Endodermal cell (in vitro differentiated cells): ENCODE results near the gene CAPG. TPM values are rescaled to one million over a fixed set of nuclear protein-coding genes. Genes with fewer than 3 reads are reported as not detected.

Experiments used
- DNase-seq: peaks from one replicate; pipeline ENCODE4 v3.0.0-alpha.2; 2017
- H3K27ac ChIP-seq: 2 replicates; pipeline ENCODE4 v1.5.1; 2013; ENCODE audit warnings: mild to moderate bottlenecking, low read depth, low read length, moderate library complexity
- H3K27me3 ChIP-seq: 2 replicates; pipeline ENCODE4 v1.6.1; 2013; ENCODE audit warnings: mild to moderate bottlenecking, low read length, moderate library complexity; ENCODE audit not compliant: insufficient read depth, control insufficient read depth, poor library complexity, severe bottlenecking
- H3K36me3 ChIP-seq: 2 replicates; pipeline ENCODE4 v1.7.0; 2013; ENCODE audit warnings: mild to moderate bottlenecking, low read length, moderate library complexity; ENCODE audit not compliant: control insufficient read depth, insufficient read depth
- H3K4me1 ChIP-seq: one replicate; pipeline ENCODE4 v1.7.0; 2013; ENCODE audit warnings: low read length; ENCODE audit not compliant: control insufficient read depth, insufficient read depth
- H3K4me3 ChIP-seq: 2 replicates; pipeline ENCODE4 v1.5.1; 2013; ENCODE audit warnings: mild to moderate bottlenecking, low read length, moderate library complexity
- H3K9ac ChIP-seq: 2 replicates; pipeline ENCODE4 v1.6.1; 2013; ENCODE audit warnings: mild to moderate bottlenecking, low read length, moderate library complexity; ENCODE audit not compliant: poor library complexity, severe bottlenecking; ENCODE audit errors: extremely low read depth
- H3K9me3 ChIP-seq: 2 replicates; pipeline ENCODE4 v1.6.1; 2013; ENCODE audit warnings: mild to moderate bottlenecking, low read length, moderate library complexity; ENCODE audit not compliant: control insufficient read depth
- H3K27ac Mint-ChIP-seq: 2 replicates; pipeline ENCODE4 v1.8.0; 2020; ENCODE audit warnings: mixed read lengths
- H3K27me3 Mint-ChIP-seq: 2 replicates; pipeline ENCODE4 v1.8.0; 2021; ENCODE audit warnings: mild to moderate bottlenecking, mixed read lengths; ENCODE audit not compliant: insufficient read depth
- H3K36me3 Mint-ChIP-seq: 2 replicates; pipeline ENCODE4 v1.8.0; 2020; ENCODE audit warnings: low read depth, mixed read lengths
- H3K4me1 Mint-ChIP-seq: 2 replicates; pipeline ENCODE4 v1.8.0; 2020; ENCODE audit warnings: mixed read lengths
- H3K4me3 Mint-ChIP-seq: 2 replicates; pipeline ENCODE4 v1.8.0; 2020; ENCODE audit warnings: mild to moderate bottlenecking, moderate library complexity, mixed read lengths
- H3K9me3 Mint-ChIP-seq: 2 replicates; pipeline ENCODE4 v1.8.0; 2020; ENCODE audit warnings: mild to moderate bottlenecking, mixed read lengths
- CTCF ChIP-seq: fragments of 200-600 bp; sonication (generic); conservative IDR thresholded peaks from 2 replicates; pipeline ENCODE4 v1.5.0; 2021; ENCODE audit warnings: antibody characterized with exemption, mild to moderate bottlenecking
- WGBS, 2 experiments: methylation state at CpG; one replicate each; pipeline versions ENCODE4 v1.1.5 to v1.1.7; 2013; ENCODE audit warnings: missing lambda C conversion rate in 2 of 2, mixed read lengths in 1 of 2; ENCODE audit not compliant: insufficient coverage in 1 of 2, insufficient read length in 1 of 2; 5-methylcytosine and 5-hydroxymethylcytosine counted together
- long read RNA-seq, 4 experiments: library from polyadenylated mRNA in 2 of 4; library from RNA in 1 of 4; library from capped mRNA in 1 of 4; stranded (forward) in 3 of 4; unstranded in 1 of 4; transcript quantifications; one replicate each; pipeline ENCODE4 v2.0.0, GENCODE V29; 2020 to 2021; ENCODE audit warnings: inconsistent platforms in 1 of 4
- polyA plus RNA-seq, 2 experiments: library from polyadenylated mRNA; stranded (reverse); fragments of 50-300 nt; gene quantifications; one replicate each; pipeline ENCODE4 v1.2.3, GENCODE V29; 2013
- total RNA-seq, 2 donors: library from RNA; stranded (reverse); fragmentation: NEBNext Ultra II Directional in 1 of 2; extraction: Animal tissue kit (Norgen Biotek cat#: 25700) in 1 of 2; gene quantifications; 2 replicates in 1 of 2; 3 replicates in 1 of 2; pipeline ENCODE4 v1.2.1, GENCODE V29; 2021

The CAPG gene
- total RNA-seq = 100 to 1,000 TPM; 104 to 119 TPM
- polyA plus RNA-seq (2013, experiment 1 of 2) = 30.9 TPM
- 30.1 TPM for polyA plus RNA-seq (2013, experiment 2 of 2)
- long read RNA-seq, experiment 1, partial matches to known transcripts = 24 of 46 reads
- long read RNA-seq, experiment 1, other reads (novel, unspliced or antisense) = 21 of 46 reads
- long read RNA-seq, experiment 2, transcript CAPG-204 (10 exons, 1,151 nt) = major isoform, 127 of 145 reads
- long read RNA-seq, experiment 2, partial matches to known transcripts = 10 of 145 reads
- long read RNA-seq, experiment 2, other reads (novel, unspliced or antisense) = 8 of 145 reads
- long read RNA-seq, experiment 3, transcript CAPG-204 (10 exons, 1,151 nt) = major isoform, 202 of 225 reads
- long read RNA-seq, experiment 3, partial matches to known transcripts = 7 of 225 reads
- long read RNA-seq, experiment 3, other reads (novel, unspliced or antisense) = 13 of 225 reads
- long read RNA-seq, experiment 4, transcript CAPG-204 (10 exons, 1,151 nt) = major isoform, 294 of 325 reads
- long read RNA-seq, experiment 4, partial matches to known transcripts = 15 of 325 reads
- long read RNA-seq, experiment 4, other reads (novel, unspliced or antisense) = 15 of 325 reads

- H3K9ac ChIP-seq = no peak within 1 kb of the TSS
- Mint-ChIP-seq H3K27me3 (no peaks in the 10 kb centered on the region), H3K4me1 (peaks cover 22% of the 10 kb centered on the region), H3K4me3 (no peak within 1 kb of the TSS), H3K27ac (peak within 1 kb of the TSS; percentile 39), H3K9me3 (no peaks in the 10 kb centered on the region), H3K36me3 (no peaks in the 10 kb centered on the region)
- no peak for TF ChIP-seq CTCF
- no peaks in the 10 kb centered on the region for H3K36me3 ChIP-seq
- no peaks in the 10 kb centered on the region for H3K9me3 ChIP-seq
- no peak within 1 kb of the TSS for H3K27ac ChIP-seq
- DNase-seq = peak; percentile 77
- no peak within 1 kb of the TSS for H3K4me3 ChIP-seq
- peaks cover 4% of the 10 kb centered on the region for H3K4me1 ChIP-seq
- H3K27me3 ChIP-seq = no peaks in the 10 kb centered on the region
- WGBS, 2 experiments = 76 to 85% methylated on average over 4 to 12 of the region's 12 CpGs
These were observed at the start of gene CAPG for GRCh38 chr2:85409845-85410583. Gene CAPG, minus strand, starts transcription at chr2:85410366. Its CDS starts 8,221 bp downstream, at chr2:85402145.

- WGBS, 2 experiments = 100% methylated on average over 1 of the region's 1 CpG; no CpG with 5 or more reads in 1 of the 2 experiments
- H3K4me1 Mint-ChIP-seq = peaks cover 36% of the 10 kb centered on the region
- no peak for DNase-seq
- Histone ChIP-seq H3K27ac (no peak overlapping the region), H3K9ac (no peak overlapping the region), H3K36me3 (no peaks in the 10 kb centered on the region), H3K27me3 (no peaks in the 10 kb centered on the region), H3K9me3 (peaks cover 4% of the 10 kb centered on the region), H3K4me3 (no peak overlapping the region), H3K4me1 (peaks cover 11% of the 10 kb centered on the region)
- H3K27ac Mint-ChIP-seq = no peak overlapping the region
- no peaks in the 10 kb centered on the region for H3K27me3 Mint-ChIP-seq
- H3K4me3 Mint-ChIP-seq = no peak overlapping the region
- H3K36me3 Mint-ChIP-seq = peaks cover 3% of the 10 kb centered on the region
- TF ChIP-seq CTCF = no peak
- H3K9me3 Mint-ChIP-seq = peaks cover 6% of the 10 kb centered on the region
These were observed 49.6 kb upstream of the CAPG start for GRCh38 chr2:85459771-85460170.
